HEK293 (cell line): ENCODE measurements around the gene AGAP1.
"Not testable (repeated sequence)": the region's sequence is repeated elsewhere in the genome, so short reads cannot be mapped to it uniquely, and the experiment has no call there.

ENCODE experiments used
- CTCF ChIP-seq: fragments of 450-650 bp; formaldehyde crosslinking; IDR thresholded peaks from 2 replicates; pipeline ENCODE4 v1.5.1; 2016; ENCODE audit warnings: missing biosample characterization, missing genetic modification characterization
- OVOL3 ChIP-seq: fragments of 450-650 bp; formaldehyde crosslinking; IDR thresholded peaks from 2 replicates; pipeline ENCODE4 v1.5.1; 2016; ENCODE audit warnings: missing biosample characterization, missing genetic modification characterization
- ZNF138 ChIP-seq: fragments of 450-650 bp; formaldehyde crosslinking; IDR thresholded peaks from 2 replicates; pipeline ENCODE4 v1.5.1; 2016; ENCODE audit warnings: missing biosample characterization, missing genetic modification characterization, borderline replicate concordance
- ZNF248 ChIP-seq: fragments of 450-650 bp; formaldehyde crosslinking; IDR thresholded peaks from 2 replicates; pipeline ENCODE4 v1.5.1; 2017; ENCODE audit warnings: missing biosample characterization, missing genetic modification characterization
- ZNF274 ChIP-seq, 2 experiments: fragments of 200-500 bp in 1 of 2; fragments of 450-650 bp in 1 of 2; sonication (Bioruptor generic) in 1 of 2; formaldehyde crosslinking in 1 of 2; IDR thresholded peaks; 2 replicates each; pipeline versions ENCODE4 v1.5.1 to v1.6.1; 2014 to 2016; ENCODE audit warnings: borderline replicate concordance in 1 of 2, inconsistent platforms in 1 of 2, low read length in 1 of 2, missing biosample characterization in 1 of 2, missing genetic modification characterization in 1 of 2
- ZNF354C ChIP-seq: fragments of 450-650 bp; formaldehyde crosslinking; IDR thresholded peaks from 2 replicates; pipeline ENCODE4 v1.5.1; 2016; ENCODE audit warnings: missing biosample characterization, missing genetic modification characterization, low read depth, borderline replicate concordance
- ZNF404 ChIP-seq: fragments of 450-650 bp; formaldehyde crosslinking; IDR thresholded peaks from 2 replicates; pipeline ENCODE4 v1.5.1; 2017; ENCODE audit warnings: missing biosample characterization, missing genetic modification characterization
- TF ChIP-seq, protein P1 (sequence below): fragments of 450-650 bp; formaldehyde crosslinking; IDR thresholded peaks from 2 replicates; pipeline ENCODE4 v1.5.1; 2017; ENCODE audit warnings: missing biosample characterization, missing genetic modification characterization

- TF ChIP-seq, protein P1, sequence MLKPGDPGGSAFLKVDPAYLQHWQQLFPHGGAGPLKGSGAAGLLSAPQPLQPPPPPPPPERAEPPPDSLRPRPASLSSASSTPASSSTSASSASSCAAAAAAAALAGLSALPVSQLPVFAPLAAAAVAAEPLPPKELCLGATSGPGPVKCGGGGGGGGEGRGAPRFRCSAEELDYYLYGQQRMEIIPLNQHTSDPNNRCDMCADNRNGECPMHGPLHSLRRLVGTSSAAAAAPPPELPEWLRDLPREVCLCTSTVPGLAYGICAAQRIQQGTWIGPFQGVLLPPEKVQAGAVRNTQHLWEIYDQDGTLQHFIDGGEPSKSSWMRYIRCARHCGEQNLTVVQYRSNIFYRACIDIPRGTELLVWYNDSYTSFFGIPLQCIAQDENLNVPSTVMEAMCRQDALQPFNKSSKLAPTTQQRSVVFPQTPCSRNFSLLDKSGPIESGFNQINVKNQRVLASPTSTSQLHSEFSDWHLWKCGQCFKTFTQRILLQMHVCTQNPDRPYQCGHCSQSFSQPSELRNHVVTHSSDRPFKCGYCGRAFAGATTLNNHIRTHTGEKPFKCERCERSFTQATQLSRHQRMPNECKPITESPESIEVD = not testable (repeated sequence)
- TF ChIP-seq ZNF248; ZNF138 (tag by site-specific recombination); ZNF404 (tag by site-specific recombination); CTCF; ZNF274 (IDR thresholded peaks at IDR 0.05; ENCODE audit: low read length); ZNF274 (tag by site-specific recombination; IDR thresholded peaks at IDR 0.05; ENCODE audit: borderline replicate concordance); ZNF354C (tag by site-specific recombination); OVOL3 (tag by site-specific recombination): not testable (repeated sequence)
Observed at GRCh38 chr2:236090826-236091225, 597.0 kb downstream of the AGAP1 start.
